ENCODE data around the gene SLAMF9.

Gene SLAMF9

DNA sequence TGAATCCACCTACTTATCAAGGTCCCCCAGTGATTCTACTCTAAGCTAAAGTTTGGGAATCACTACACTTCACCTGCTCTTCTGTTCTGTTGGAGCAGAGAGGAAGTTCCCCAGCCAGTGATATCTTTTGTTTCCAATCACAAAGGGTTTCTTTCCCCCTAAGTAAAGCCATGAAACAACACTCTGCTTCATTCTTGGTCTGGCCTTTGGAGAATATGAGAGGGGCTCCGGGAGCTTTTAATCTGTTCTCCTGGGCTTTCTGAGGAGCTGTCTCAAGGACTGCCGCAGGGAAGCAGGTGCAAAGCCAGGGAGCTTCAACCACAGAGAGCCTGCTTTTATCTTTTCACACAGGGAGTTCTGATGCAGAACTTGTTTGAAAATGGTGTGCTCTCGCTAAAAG lies 10.1 kb upstream of the SLAMF9 start:
- H3K27ac Mint-ChIP-seq: no peak overlapping the region
- H3K4me1 Mint-ChIP-seq (ENCODE audit: low read depth): peaks cover 1% of the 10 kb centered on the region
- no peak overlapping the region for H3K4me3 Mint-ChIP-seq
- H3K36me3 Mint-ChIP-seq (ENCODE audit: low read depth): no peaks in the 10 kb centered on the region
- no peaks in the 10 kb centered on the region for H3K9me3 Mint-ChIP-seq
- H3K27me3 Mint-ChIP-seq (ENCODE audit: low read depth): peaks cover 42% of the 10 kb centered on the region

GRCh38 chr1:159962176-159962575 lies 8.1 kb upstream of the SLAMF9 start:
- Mint-ChIP-seq H3K4me3 (no peak overlapping the region), H3K27ac (no peak overlapping the region), H3K9me3 (no peaks in the 10 kb centered on the region), H3K4me1 (ENCODE audit: low read depth) (peaks cover 3% of the 10 kb centered on the region), H3K27me3 (ENCODE audit: low read depth) (peaks cover 32% of the 10 kb centered on the region), H3K36me3 (ENCODE audit: low read depth) (no peaks in the 10 kb centered on the region)

DNA sequence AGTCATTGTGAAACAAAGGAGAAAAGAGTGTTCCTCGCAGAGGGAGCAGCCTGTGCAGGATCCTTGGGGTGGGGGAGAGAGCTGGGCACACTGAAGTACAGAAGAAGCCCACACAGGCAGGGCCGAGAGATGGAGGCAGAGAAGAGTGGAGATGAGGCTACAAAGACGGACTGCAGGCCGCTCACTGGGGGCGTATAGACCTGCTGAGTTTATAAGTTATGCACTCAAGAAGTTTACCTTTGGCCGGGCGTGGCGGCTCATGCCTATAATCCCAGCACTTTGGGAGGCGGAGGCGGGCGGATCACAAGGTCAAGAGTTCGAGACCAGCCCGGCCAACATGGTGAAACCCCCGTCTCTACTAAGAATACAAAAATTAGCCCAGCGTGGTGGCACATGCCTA lies 7.6 kb upstream of the SLAMF9 start:
- H3K9me3 Mint-ChIP-seq: no peaks in the 10 kb centered on the region
- peaks cover 26% of the 10 kb centered on the region for H3K27me3 Mint-ChIP-seq (ENCODE audit: low read depth)
- H3K4me1 Mint-ChIP-seq (ENCODE audit: low read depth): peaks cover 3% of the 10 kb centered on the region
- H3K4me3 Mint-ChIP-seq: no peak overlapping the region
- H3K27ac Mint-ChIP-seq: no peak overlapping the region
- no peaks in the 10 kb centered on the region for H3K36me3 Mint-ChIP-seq (ENCODE audit: low read depth)

DNA sequence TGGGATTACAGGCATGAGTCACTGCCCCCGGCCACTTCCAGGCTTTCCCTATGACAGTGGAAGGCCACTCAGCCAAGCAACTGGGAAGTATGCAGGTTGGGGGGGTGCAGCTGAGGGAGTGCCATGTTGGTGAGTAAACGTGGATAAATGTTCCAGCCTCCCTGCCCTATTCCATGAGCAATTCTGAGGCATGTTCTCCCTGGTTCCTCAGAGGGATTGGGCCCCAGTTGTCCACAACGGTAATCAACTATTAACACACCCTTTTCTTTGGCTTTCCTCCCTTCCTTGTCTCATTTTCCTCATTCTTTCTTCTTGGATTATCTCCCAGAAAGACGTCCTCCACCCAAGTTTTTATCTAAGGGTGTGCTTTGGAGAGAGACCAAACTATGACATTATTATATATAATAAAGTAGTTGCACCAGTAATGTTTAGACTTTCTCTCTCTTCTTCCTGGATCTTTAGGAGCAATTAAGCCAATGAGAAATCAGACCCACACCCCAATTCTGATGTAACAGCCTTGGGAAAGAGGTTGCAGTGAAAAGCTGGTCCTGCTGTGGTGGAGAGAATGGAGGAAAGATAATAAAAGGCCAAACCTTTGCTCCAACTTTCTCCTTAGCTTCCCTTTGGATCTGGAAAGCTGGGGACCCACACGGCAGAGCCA lies 6.8 kb upstream of the SLAMF9 start:
- Mint-ChIP-seq H3K27ac (no peak overlapping the region), H3K27me3 (ENCODE audit: low read depth) (peaks cover 25% of the 10 kb centered on the region), H3K9me3 (no peaks in the 10 kb centered on the region), H3K4me3 (no peak overlapping the region), H3K36me3 (ENCODE audit: low read depth) (no peaks in the 10 kb centered on the region), H3K4me1 (ENCODE audit: low read depth) (peaks cover 3% of the 10 kb centered on the region)

DNA sequence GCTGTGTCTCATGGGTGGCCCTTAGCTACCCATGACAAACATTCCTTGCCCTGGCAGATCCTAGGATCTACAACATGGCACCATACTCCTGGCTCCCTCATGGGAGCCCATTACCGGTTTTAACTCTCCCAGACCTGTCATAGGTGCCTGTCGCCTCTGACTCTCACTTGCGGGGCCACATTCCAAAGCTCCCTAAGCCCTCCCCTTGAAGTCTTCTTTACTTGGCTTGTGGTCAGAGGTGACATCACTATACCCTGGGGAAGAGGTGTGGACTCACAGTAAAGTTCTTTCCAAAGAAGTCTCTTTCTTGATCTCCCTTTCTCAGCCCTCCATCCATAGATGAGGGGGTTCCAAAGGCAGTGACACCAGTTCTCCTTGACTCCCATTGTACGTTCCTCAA lies 5.4 kb upstream of the SLAMF9 start:
- H3K9me3 Mint-ChIP-seq: no peaks in the 10 kb centered on the region
- peaks cover 24% of the 10 kb centered on the region for H3K27me3 Mint-ChIP-seq (ENCODE audit: low read depth)
- H3K4me1 Mint-ChIP-seq (ENCODE audit: low read depth): peaks cover 3% of the 10 kb centered on the region
- H3K4me3 Mint-ChIP-seq: no peak overlapping the region
- no peak overlapping the region for H3K27ac Mint-ChIP-seq
- H3K36me3 Mint-ChIP-seq (ENCODE audit: low read depth): no peaks in the 10 kb centered on the region

DNA sequence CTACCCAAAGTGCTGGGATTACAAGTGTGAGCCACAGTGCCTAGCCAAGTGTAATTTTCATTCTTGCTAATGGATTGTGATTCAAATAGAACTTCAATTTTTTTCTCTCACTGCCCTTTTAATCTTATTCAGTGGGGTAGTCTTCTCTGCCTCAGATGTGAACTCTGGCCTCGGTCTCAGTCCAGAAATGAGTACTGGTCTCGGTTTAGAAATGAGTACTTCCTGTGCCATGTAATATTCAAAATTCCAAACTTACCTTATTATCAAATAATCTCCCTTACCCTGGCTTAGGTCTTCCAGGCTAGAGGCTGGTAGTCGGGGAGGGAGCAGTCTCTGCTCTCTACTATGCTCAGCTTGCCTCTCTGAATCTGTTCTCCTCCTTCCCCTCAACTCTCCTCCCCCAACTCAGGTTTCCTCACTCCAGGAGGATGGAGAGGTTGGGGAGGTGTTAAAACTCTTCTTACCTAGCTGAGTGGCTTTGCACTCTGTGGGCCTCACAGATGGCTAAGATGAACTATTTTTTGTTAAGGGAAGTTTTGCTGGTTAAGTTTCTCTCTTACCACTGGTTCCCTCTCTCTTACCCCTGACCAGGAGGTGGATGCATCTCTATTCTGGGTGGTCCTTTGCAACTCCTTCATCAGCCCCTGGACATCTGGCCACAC lies 4.8 kb upstream of the SLAMF9 start:
- H3K4me3 Mint-ChIP-seq: no peak overlapping the region
- no peak overlapping the region for H3K27ac Mint-ChIP-seq
- H3K27me3 Mint-ChIP-seq (ENCODE audit: low read depth): peaks cover 26% of the 10 kb centered on the region
- no peaks in the 10 kb centered on the region for H3K36me3 Mint-ChIP-seq (ENCODE audit: low read depth)
- H3K9me3 Mint-ChIP-seq: no peaks in the 10 kb centered on the region
- H3K4me1 Mint-ChIP-seq (ENCODE audit: low read depth): peaks cover 3% of the 10 kb centered on the region

- H3K27ac Mint-ChIP-seq: no peak overlapping the region
- H3K27me3 Mint-ChIP-seq (ENCODE audit: low read depth): peaks cover 33% of the 10 kb centered on the region
- H3K4me1 Mint-ChIP-seq (ENCODE audit: low read depth): peaks cover 3% of the 10 kb centered on the region
- H3K9me3 Mint-ChIP-seq: no peaks in the 10 kb centered on the region
- no peaks in the 10 kb centered on the region for H3K36me3 Mint-ChIP-seq (ENCODE audit: low read depth)
- no peak overlapping the region for H3K4me3 Mint-ChIP-seq
These were observed 3.8 kb upstream of the SLAMF9 start for GRCh38 chr1:159957824-159958268.

DNA sequence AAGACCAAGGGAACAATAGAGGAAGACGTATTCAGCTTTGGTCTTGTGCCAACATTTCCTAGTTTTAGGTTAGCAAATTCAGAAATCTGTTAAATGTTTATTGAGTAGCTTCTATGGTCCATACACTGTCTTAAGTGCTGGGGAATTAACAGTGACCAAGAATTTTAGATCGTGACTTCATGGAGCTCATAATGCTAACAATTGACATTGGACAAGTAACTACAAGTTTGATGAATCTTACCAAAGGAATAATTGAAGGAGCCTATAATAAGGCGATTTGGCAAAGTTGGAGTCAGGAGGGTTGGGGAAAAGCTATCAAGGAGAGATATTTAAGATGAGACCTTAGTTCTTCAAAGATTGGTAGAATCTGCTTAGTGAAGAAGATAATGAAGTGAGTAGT lies 1.4 kb upstream of the SLAMF9 start:
- Mint-ChIP-seq H3K36me3 (ENCODE audit: low read depth) (no peaks in the 10 kb centered on the region), H3K27me3 (ENCODE audit: low read depth) (peaks cover 49% of the 10 kb centered on the region), H3K4me1 (ENCODE audit: low read depth) (peaks cover 4% of the 10 kb centered on the region), H3K4me3 (no peak overlapping the region), H3K27ac (no peak overlapping the region), H3K9me3 (no peaks in the 10 kb centered on the region)

DNA sequence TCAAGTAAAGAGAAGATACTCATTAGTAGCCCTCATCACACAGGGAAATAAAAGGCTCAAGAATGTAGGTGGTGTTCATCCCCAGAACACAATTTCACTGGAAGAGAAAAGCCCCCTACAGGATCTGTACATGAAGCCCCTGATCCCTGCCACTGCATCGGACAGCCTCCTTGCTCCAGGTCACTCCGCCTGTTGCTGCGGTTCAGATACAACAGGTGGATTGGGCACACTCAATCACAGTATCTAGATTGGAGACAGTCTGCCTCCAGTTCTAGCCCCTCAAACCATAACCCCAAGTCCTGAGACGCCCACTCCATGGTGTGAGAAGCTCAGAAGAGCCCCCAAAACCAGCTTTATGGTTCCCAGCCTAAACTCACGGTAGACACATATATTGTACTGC lies 1.1 kb downstream of the SLAMF9 start:
- no peaks in the 10 kb centered on the region for H3K9me3 Mint-ChIP-seq
- peaks cover 2% of the 10 kb centered on the region for H3K4me1 Mint-ChIP-seq (ENCODE audit: low read depth)
- no peak overlapping the region for H3K4me3 Mint-ChIP-seq
- peaks cover 69% of the 10 kb centered on the region for H3K27me3 Mint-ChIP-seq (ENCODE audit: low read depth)
- no peak overlapping the region for H3K27ac Mint-ChIP-seq
- no peaks in the 10 kb centered on the region for H3K36me3 Mint-ChIP-seq (ENCODE audit: low read depth)

DNA sequence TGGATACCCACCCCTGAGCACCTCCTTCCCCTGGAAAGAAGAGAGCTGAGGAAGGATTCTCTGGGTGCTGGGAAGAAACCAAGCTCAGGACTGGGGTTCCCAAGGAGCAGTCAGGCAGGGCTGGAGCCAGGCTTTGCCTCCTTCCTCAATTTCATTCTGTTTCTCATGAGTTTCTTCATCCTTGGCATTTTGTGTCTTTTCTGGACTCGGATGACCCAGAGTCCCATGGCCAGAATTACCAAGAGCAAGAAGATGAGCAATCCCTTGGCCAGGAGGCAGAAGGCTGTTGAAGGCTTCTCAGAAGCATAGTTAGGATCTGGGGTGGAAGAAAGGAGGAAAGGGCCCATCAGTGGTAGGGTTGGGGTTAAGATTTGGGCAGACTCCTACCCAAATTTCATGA lies 2.5 kb downstream of the SLAMF9 start:
- Mint-ChIP-seq H3K9me3 (no peaks in the 10 kb centered on the region), H3K27ac (no peak overlapping the region), H3K4me3 (no peak overlapping the region), H3K4me1 (ENCODE audit: low read depth) (peaks cover 2% of the 10 kb centered on the region), H3K27me3 (ENCODE audit: low read depth) (peaks cover 80% of the 10 kb centered on the region), H3K36me3 (ENCODE audit: low read depth) (no peaks in the 10 kb centered on the region)

DNA sequence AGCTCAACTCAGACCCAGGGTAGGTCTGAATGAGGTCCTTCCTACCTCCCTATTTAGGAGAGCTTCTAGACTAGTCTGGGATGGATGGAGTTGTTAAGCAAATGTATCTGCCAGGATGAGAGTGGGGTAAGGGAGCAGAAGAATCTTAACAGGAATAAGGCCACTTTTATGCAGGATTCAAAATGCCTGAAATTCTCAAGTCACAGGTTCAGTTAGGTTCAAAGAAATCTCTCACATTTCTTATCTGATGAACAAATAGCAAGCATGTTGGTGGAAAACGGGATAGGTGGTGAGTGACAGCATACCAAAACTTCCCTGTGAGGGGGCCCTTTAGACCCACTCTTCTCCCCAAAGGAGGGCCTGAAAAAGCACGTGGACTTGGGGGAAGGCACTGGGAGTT lies 3.0 kb downstream of the SLAMF9 start:
- H3K4me1 Mint-ChIP-seq (ENCODE audit: low read depth): peaks cover 2% of the 10 kb centered on the region
- H3K36me3 Mint-ChIP-seq (ENCODE audit: low read depth): no peaks in the 10 kb centered on the region
- no peak overlapping the region for H3K4me3 Mint-ChIP-seq
- peaks cover 82% of the 10 kb centered on the region for H3K27me3 Mint-ChIP-seq (ENCODE audit: low read depth)
- no peaks in the 10 kb centered on the region for H3K9me3 Mint-ChIP-seq
- H3K27ac Mint-ChIP-seq: no peak overlapping the region

DNA sequence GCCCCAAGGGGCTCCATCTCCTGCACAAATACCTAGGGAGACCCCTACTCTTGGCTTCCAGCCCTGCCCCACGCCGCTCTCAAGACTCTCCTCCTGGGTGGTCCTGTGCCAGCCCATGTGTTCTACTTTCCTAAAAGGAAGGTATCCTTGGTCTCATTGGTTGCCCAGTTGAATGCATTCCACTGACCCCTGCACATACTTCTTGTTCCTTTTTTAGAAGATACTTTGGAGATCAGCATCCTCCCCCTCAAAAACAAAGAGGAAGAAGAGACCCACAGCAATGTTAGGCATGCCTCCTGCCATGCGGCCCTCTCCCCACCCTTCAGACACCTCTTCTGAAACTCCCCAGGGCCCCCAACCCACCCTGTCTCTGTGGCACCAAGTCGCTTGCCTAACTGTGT lies 4.1 kb downstream of the SLAMF9 start:
- H3K36me3 Mint-ChIP-seq (ENCODE audit: low read depth): no peaks in the 10 kb centered on the region
- peaks cover 5% of the 10 kb centered on the region for H3K4me1 Mint-ChIP-seq (ENCODE audit: low read depth)
- peaks cover 84% of the 10 kb centered on the region for H3K27me3 Mint-ChIP-seq (ENCODE audit: low read depth)
- H3K9me3 Mint-ChIP-seq: no peaks in the 10 kb centered on the region
- H3K27ac Mint-ChIP-seq: no peak overlapping the region
- H3K4me3 Mint-ChIP-seq: no peak overlapping the region

- no peaks in the 10 kb centered on the region for H3K36me3 Mint-ChIP-seq (ENCODE audit: low read depth)
- peaks cover 87% of the 10 kb centered on the region for H3K27me3 Mint-ChIP-seq (ENCODE audit: low read depth)
- no peak overlapping the region for H3K4me3 Mint-ChIP-seq
- H3K27ac Mint-ChIP-seq: no peak overlapping the region
- H3K9me3 Mint-ChIP-seq: no peaks in the 10 kb centered on the region
- H3K4me1 Mint-ChIP-seq (ENCODE audit: low read depth): peaks cover 5% of the 10 kb centered on the region
These were observed 4.9 kb downstream of the SLAMF9 start for GRCh38 chr1:159949123-159949522.

GRCh38 chr1:159947942-159948341 lies 6.1 kb downstream of the SLAMF9 start:
- H3K36me3 Mint-ChIP-seq (ENCODE audit: low read depth): no peaks in the 10 kb centered on the region
- no peak overlapping the region for H3K27ac Mint-ChIP-seq
- no peak overlapping the region for H3K4me3 Mint-ChIP-seq
- H3K9me3 Mint-ChIP-seq: no peaks in the 10 kb centered on the region
- peaks cover 5% of the 10 kb centered on the region for H3K4me1 Mint-ChIP-seq (ENCODE audit: low read depth)
- peaks cover 87% of the 10 kb centered on the region for H3K27me3 Mint-ChIP-seq (ENCODE audit: low read depth)
